ENCODE results near the gene FST. TPM values are rescaled to one million over a fixed set of nuclear protein-coding genes. Genes with fewer than 3 reads are reported as not detected.

FST gene
- total and polyA plus RNA-seq, 2 of the 13 experiments (the other 11 are each of a cell fraction or from before 2014, with no cell fraction given), result 38.6 to 136 TPM

DNA sequence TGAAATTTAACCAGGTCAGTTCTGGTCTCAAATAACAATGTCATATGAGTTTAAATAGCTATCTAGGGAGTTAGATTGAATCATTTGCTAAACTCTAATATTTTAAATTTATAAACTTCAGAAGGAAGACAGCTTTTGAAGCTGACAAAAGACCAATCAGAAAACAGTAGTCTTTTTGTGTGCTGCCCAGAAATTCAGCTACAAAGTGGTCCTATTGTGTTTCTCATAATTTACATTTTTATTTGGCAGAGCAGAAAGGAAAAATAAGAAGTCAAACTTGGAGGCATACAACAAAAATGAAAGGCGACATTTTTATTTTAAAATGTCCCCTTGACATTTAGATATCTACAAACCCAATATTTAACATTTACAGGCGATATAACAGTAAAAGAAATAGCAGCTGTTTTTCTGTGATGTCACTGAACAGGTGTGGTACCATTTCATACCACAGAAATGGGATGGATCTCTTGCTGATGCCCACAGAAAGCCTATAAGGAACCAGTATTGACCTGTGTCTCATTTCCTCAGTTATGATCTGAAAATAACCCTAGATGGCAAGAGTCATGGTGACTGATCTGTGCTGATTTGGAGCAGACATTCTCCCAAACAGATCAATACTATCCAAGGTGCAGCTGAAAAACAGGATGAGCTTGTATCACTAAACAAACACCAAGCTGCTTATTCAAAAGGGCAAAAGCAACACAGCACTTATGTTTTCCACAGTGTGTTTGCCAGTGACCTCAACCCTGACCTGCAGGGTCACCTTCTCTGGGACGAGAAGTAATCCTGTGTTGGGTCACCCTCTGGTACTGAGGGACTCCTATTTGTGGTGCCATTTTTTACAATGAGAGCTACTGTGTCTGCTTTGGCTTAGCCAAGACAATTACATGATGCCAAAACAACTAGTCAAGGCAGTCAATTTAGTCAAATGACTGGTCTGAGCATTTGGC, 3.6 kb upstream of the FST start (continued):
- TF ChIP-seq, protein P1, sequence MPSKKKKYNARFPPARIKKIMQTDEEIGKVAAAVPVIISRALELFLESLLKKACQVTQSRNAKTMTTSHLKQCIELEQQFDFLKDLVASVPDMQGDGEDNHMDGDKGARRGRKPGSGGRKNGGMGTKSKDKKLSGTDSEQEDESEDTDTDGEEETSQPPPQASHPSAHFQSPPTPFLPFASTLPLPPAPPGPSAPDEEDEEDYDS (CRISPR knock-in tag; IDR thresholded peaks at IDR 0.05), result peak; percentile 75
- peak; percentile 68 for TF ChIP-seq ZNF501 (CRISPR knock-in tag; IDR thresholded peaks at IDR 0.05)
- TF ChIP-seq DPF2 (CRISPR knock-in tag; IDR thresholded peaks at IDR 0.05; ENCODE audit: borderline replicate concordance, low read depth), result peak; percentile 100
- TF ChIP-seq NONO (IDR thresholded peaks at IDR 0.05), result no peak
- TF ChIP-seq NONO (CRISPR knock-in tag; conservative IDR thresholded peaks at IDR 0.05), result peak; percentile 92; the same call in 1 of the 2 replicates
- TF ChIP-seq ZNF703 (CRISPR knock-in tag; IDR thresholded peaks at IDR 0.05; ENCODE audit: borderline replicate concordance), result peak; percentile 88; the same call in 1 of the 2 replicates
- 0 out of 2 replicates have a peak, but pooled peaks have one; percentile 43 for TF ChIP-seq ZNF83 (CRISPR knock-in tag; IDR thresholded peaks at IDR 0.05; ENCODE audit: borderline replicate concordance)
- peak; percentile 95 for TF ChIP-seq SOX13 (IDR thresholded peaks at IDR 0.05)
- peak in 1 of 2 experiments; percentile 99; a peak in 2 of 4 replicates for TF ChIP-seq SOX13 (CRISPR knock-in tag; conservative IDR thresholded peaks at IDR 0.05 in 1 of 2, IDR thresholded peaks at IDR 0.05 in 1 of 2)
- no peak; the same call in 1 of the 2 replicates for TF ChIP-seq ZNF274 (CRISPR knock-in tag; IDR thresholded peaks at IDR 0.05)
- TF ChIP-seq ELF4 (CRISPR knock-in tag; IDR thresholded peaks at IDR 0.05; ENCODE audit: borderline replicate concordance), result 0 out of 2 replicates have a peak, but pooled peaks have one; percentile 35
- no peak for TF ChIP-seq ZNF382 (CRISPR knock-in tag; IDR thresholded peaks at IDR 0.05; ENCODE audit: borderline replicate concordance)
- no peak for TF ChIP-seq MLLT10 (CRISPR knock-in tag; IDR thresholded peaks at IDR 0.05)
- no peak for TF ChIP-seq PRPF4 (IDR thresholded peaks at IDR 0.05; ENCODE audit: low read depth, low read length, poor library complexity, severe bottlenecking)
- no peak for TF ChIP-seq ZNF577 (CRISPR knock-in tag; IDR thresholded peaks at IDR 0.05; ENCODE audit: borderline replicate concordance, low read depth)
- peak; percentile 74; the same call in 1 of the 2 replicates for TF ChIP-seq ZNF543 (CRISPR knock-in tag; IDR thresholded peaks at IDR 0.05)
- TF ChIP-seq GTF2F1 (IDR thresholded peaks at IDR 0.05; ENCODE audit: low read length), result no peak
- peak; percentile 80; the same call in 1 of the 2 replicates for TF ChIP-seq DNMT3B (CRISPR knock-in tag; conservative IDR thresholded peaks at IDR 0.05)
- TF ChIP-seq RFXAP (CRISPR knock-in tag; IDR thresholded peaks at IDR 0.05; ENCODE audit: borderline replicate concordance), result peak; percentile 95
- TF ChIP-seq ZNF20 (CRISPR knock-in tag; IDR thresholded peaks at IDR 0.05), result 0 out of 2 replicates have a peak, but pooled peaks have one; percentile 39
- TF ChIP-seq, protein P2, sequence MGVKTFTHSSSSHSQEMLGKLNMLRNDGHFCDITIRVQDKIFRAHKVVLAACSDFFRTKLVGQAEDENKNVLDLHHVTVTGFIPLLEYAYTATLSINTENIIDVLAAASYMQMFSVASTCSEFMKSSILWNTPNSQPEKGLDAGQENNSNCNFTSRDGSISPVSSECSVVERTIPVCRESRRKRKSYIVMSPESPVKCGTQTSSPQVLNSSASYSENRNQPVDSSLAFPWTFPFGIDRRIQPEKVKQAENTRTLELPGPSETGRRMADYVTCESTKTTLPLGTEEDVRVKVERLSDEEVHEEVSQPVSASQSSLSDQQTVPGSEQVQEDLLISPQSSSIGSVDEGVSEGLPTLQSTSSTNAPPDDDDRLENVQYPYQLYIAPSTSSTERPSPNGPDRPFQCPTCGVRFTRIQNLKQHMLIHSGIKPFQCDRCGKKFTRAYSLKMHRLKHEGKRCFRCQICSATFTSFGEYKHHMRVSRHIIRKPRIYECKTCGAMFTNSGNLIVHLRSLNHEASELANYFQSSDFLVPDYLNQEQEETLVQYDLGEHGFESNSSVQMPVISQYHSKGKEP (CRISPR knock-in tag; IDR thresholded peaks at IDR 0.05), result 0 out of 2 replicates have a peak, but pooled peaks have one; percentile 44
- TF ChIP-seq MXD4 (CRISPR knock-in tag; IDR thresholded peaks at IDR 0.05), result peak; percentile 83
- no peak for TF ChIP-seq ARNT (IDR thresholded peaks at IDR 0.05)

All from HepG2 (cell line).